K562 (cell line): ENCODE data around the gene DCAF8. TPM values are rescaled to one million over a fixed set of nuclear protein-coding genes. Genes with fewer than 3 reads are reported as not detected.

Source experiments
- ATAC-seq: fragments of 200-7000 bp; cut with Tn5 transposase; 3 replicates; pipeline ENCODE4 v1.9.1; 2020; ENCODE audit warnings: moderate library complexity
- BruUV-seq: library from RNA; stranded (reverse); fragments of 400-500 nt; replicated peaks from 2 replicates; lab custom pipeline; 2021; lab: Mats Ljungman, UMichigan
- CTCF ChIA-PET: fragments of 300-600 bp; formaldehyde crosslinking; extraction: SDS; loops from one replicate; lab custom pipeline; 2021; ENCODE audit warnings: low intra/inter-chr PET ratio; lab: Yijun Ruan, JAX
- POLR2A ChIA-PET: fragments of 300-600, 350-650 bp; sonication (Branson Sonifier 250); formaldehyde crosslinking; extraction: SDS; loops from one replicate; lab custom pipeline; 2021; ENCODE audit warnings: antibody characterized with exemption, inconsistent platforms; lab: Yijun Ruan, JAX
- DNase-seq, 4 experiments: peaks; one replicate each; pipeline versions ENCODE4 v3.0.0 to v3.0.0-alpha.2; 2011 to 2018; ENCODE audit warnings: low spot score in 3 of 4, mixed read lengths in 3 of 4; ENCODE audit errors: extremely low read depth in 1 of 4
- FAIRE-seq: peaks from 2 replicates; lab custom pipeline; 2011; peaks lifted over from hg19 to GRCh38; lab: Jason Lieb, UNC
- H2AFZ ChIP-seq: 2 replicates; pipeline ENCODE4 v1.6.0; 2011; ENCODE audit warnings: low read depth, low read length, control low read depth, inconsistent platforms
- H3K27ac ChIP-seq: fragments of 200-600 bp; 3 replicates; pipeline ENCODE4 v1.8.0; 2011; ENCODE audit warnings: low read depth, mild to moderate bottlenecking, control low read depth, inconsistent platforms, low read length, moderate library complexity, mixed read lengths; ENCODE audit errors: extremely low read depth
- H3K27me3 ChIP-seq, 2 experiments: fragments of 300-600 bp in 1 of 2; 2 replicates in 1 of 2; 3 replicates in 1 of 2; pipeline versions ENCODE4 v1.6.0 to v1.8.0; 2011; ENCODE audit warnings: inconsistent platforms in 2 of 2, low read length in 2 of 2, mild to moderate bottlenecking in 1 of 2, mixed read lengths in 1 of 2, moderate library complexity in 1 of 2; ENCODE audit not compliant: control insufficient read depth in 2 of 2, insufficient read depth in 2 of 2
- H3K36me3 ChIP-seq: fragments of 300-600 bp; 3 replicates; pipeline ENCODE4 v1.8.0; 2011; ENCODE audit warnings: mild to moderate bottlenecking, low read length, inconsistent platforms; ENCODE audit not compliant: control insufficient read depth, insufficient read depth
- H3K4me1 ChIP-seq, 2 experiments: fragments of 200-600 bp in 1 of 2; replicated peaks in 1 of 2; 2 replicates in 1 of 2; 3 replicates in 1 of 2; pipeline versions ENCODE4 v1.5.1 to v1.8.0; 2011; ENCODE audit warnings: inconsistent platforms in 2 of 2, low read length in 2 of 2, mild to moderate bottlenecking in 1 of 2, mixed read lengths in 1 of 2, moderate library complexity in 1 of 2; ENCODE audit not compliant: control insufficient read depth in 2 of 2, insufficient read depth in 2 of 2
- H3K4me2 ChIP-seq: 2 replicates; pipeline ENCODE4 v1.6.1; 2011; ENCODE audit warnings: low read length, control low read depth, inconsistent platforms, mixed read lengths; ENCODE audit not compliant: insufficient read depth
- H3K4me3 ChIP-seq: fragments of 200-600 bp; sonication (generic), shearing (Covaris generic); 2 replicates; pipeline ENCODE4 v1.5.1; 2016; ENCODE audit warnings: control low read depth, inconsistent platforms
- H3K79me2 ChIP-seq: fragments of 200-600 bp; 3 replicates; pipeline ENCODE4 v1.8.0; 2011; ENCODE audit warnings: low read length, inconsistent platforms; ENCODE audit not compliant: control insufficient read depth, insufficient read depth
- H3K9ac ChIP-seq, 2 experiments: 2 replicates each; pipeline versions ENCODE4 v1.6.0 to v1.6.1; 2011; ENCODE audit warnings: low read depth in 2 of 2, low read length in 2 of 2, control low read depth in 1 of 2, inconsistent platforms in 1 of 2, mild to moderate bottlenecking in 1 of 2, mixed read lengths in 1 of 2; ENCODE audit not compliant: insufficient read depth in 1 of 2
- H3K9me1 ChIP-seq: one replicate; pipeline ENCODE4 v1.6.0; 2011; ENCODE audit warnings: inconsistent platforms, mild to moderate bottlenecking, low read length, moderate library complexity; ENCODE audit not compliant: control insufficient read depth, insufficient read depth
- H3K9me3 ChIP-seq: replicated peaks from 2 replicates; pipeline ENCODE4 v1.5.1; 2011; ENCODE audit warnings: low read depth, low read length, inconsistent platforms; ENCODE audit not compliant: control insufficient read depth, insufficient read depth
- H4K20me1 ChIP-seq: replicated peaks from 2 replicates; pipeline ENCODE4 v1.6.1; 2011; ENCODE audit warnings: low read length, inconsistent platforms, mixed read lengths; ENCODE audit not compliant: control insufficient read depth, insufficient read depth
- ARID4B ChIP-seq: sonication (generic); formaldehyde crosslinking; IDR thresholded peaks from 2 replicates; pipeline ENCODE4 v1.8.0; 2022; ENCODE audit warnings: mild to moderate bottlenecking, missing genetic modification reagents
- NR4A1 ChIP-seq, 2 experiments: fragments of 250-450 bp in 1 of 2; fragments of 450-650 bp in 1 of 2; sonication (Bioruptor Pico) in 1 of 2; IDR thresholded peaks; 2 replicates each; pipeline versions ENCODE4 v1.4.0 to v1.6.1; 2016 to 2020; ENCODE audit warnings: mild to moderate bottlenecking in 2 of 2, missing compliant biosample characterization in 1 of 2, missing genetic modification characterization in 1 of 2, moderate library complexity in 1 of 2
- RERE ChIP-seq: sonication (generic); formaldehyde crosslinking; IDR thresholded peaks from 2 replicates; pipeline ENCODE4 v1.8.0; 2023; ENCODE audit warnings: missing genetic modification reagents, mild to moderate bottlenecking, borderline replicate concordance
- SP2 ChIP-seq: IDR thresholded peaks from 2 replicates; pipeline ENCODE4 v1.6.1; 2011; ENCODE audit warnings: mild to moderate bottlenecking, low read depth, low read length, moderate library complexity; ENCODE audit not compliant: poor library complexity, severe bottlenecking; ENCODE audit errors: extremely low read depth
- WGBS: fragments of 100-300 bp; shearing (Covaris generic); methylation state at CpG from one replicate; pipeline ENCODE4 v1.1.6; 2016; ENCODE audit warnings: low coverage, mixed read lengths; ENCODE audit not compliant: insufficient coverage; ENCODE audit errors: missing lambda C conversion rate; 5-methylcytosine and 5-hydroxymethylcytosine counted together
- in situ Hi-C: fragments of 300-500 bp; cut with MboI; formaldehyde crosslinking; loops from 4 replicates; pipeline ENCODE4 v1.15.0; 2018; ENCODE audit warnings: inconsistent platforms, mixed read lengths
- intact Hi-C: fragments of 100-400 bp; cut with micrococcal nuclease; formaldehyde crosslinking; loops from 2 replicates; pipeline ENCODE4 v1.14.2; 2022
- polyA plus RNA-seq, 8 experiments: library from polyadenylated mRNA; depleted of rRNA in 4 of 8; stranded (reverse) in 5 of 8; unstranded in 3 of 8; fragments of >200 nt; fragmentation: Nextera tagmentation in 2 of 8; fragmentation: Illumina TruSeq in 1 of 8; extraction: Ambion mirVana in 2 of 8; extraction: Trizol in 1 of 8; gene quantifications; 2 replicates each; pipeline versions ENCODE4 v1.2.1 to v1.2.3, GENCODE V29; 2011 to 2014; ENCODE audit warnings: inconsistent platforms in 1 of 8, missing spikeins in 1 of 8
- total RNA-seq, 7 experiments: library from RNA; depleted of rRNA in 6 of 7; stranded (reverse); fragments of >200 nt in 6 of 7; fragmentation: Illumina TruSeq in 2 of 7; extraction: Trizol in 2 of 7; gene quantifications; 2 replicates each; pipeline versions ENCODE4 v1.2.1 to v1.2.3, GENCODE V29; 2011 to 2021; ENCODE audit warnings: low replicate concordance in 1 of 7

DCAF8 gene
- total and polyA plus RNA-seq, 9 of the 15 experiments (the other 6 are each of a cell fraction or from before 2014, with no cell fraction given) = 11.6 to 149 (median 81.3) TPM

DNA sequence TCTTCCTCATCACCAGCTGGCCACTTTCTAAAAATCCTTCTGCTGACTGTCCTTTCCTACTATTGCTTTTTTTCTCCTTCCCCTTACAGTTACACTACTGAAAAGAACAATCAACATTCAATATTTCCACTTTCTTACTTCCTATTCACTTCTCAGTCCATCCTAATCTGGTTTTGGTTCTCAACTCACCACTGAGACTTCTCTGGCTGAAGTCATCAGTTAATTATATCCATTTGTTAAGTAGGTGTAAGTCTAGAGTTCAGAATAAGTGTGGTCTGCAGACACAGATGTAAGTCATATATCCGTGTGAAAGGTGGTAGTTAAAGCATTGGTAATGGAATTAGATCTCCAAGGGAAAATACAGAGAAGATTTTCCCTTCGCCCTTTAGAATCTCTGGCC, 35.7 kb downstream of the DCAF8 start:
- ATAC-seq (no peak), DNase-seq (no peak), FAIRE-seq (peak; percentile 40)
- no peaks in the 10 kb centered on the region for H3K79me2 ChIP-seq
- H3K36me3 ChIP-seq = peaks cover 97% of the 10 kb centered on the region
- intact Hi-C loops = no loop called here
- ChIA-PET POLR2A (interaction anchor here (0.9 to 1.6 kb wide), 3 partner anchors 9 to 18 kb away, joined by 3 to 6 read pairs (median 3); no protein-coding TSS in a partner anchor), CTCF (no interaction called here)
- WGBS = 92% methylated on average over 2 of the region's 2 CpGs
- H3K9me3 ChIP-seq = no peaks in the 10 kb centered on the region
- H2AFZ ChIP-seq = no peak overlapping the region
- no TSS peak for BruUV-seq
- no peak overlapping the region for H3K4me3 ChIP-seq
- H4K20me1 ChIP-seq = no peaks in the 10 kb centered on the region
- no peak overlapping the region for H3K4me2 ChIP-seq
- H3K9ac ChIP-seq = no peak overlapping the region
- H3K27me3 ChIP-seq = no peaks in the 10 kb centered on the region
- no peaks in the 10 kb centered on the region for H3K9me1 ChIP-seq
- H3K27ac ChIP-seq = no peak overlapping the region
- in situ Hi-C loops = no loop called here
- no peak for TF ChIP-seq ARID4B (CRISPR knock-in tag)
- TF ChIP-seq NR4A1 (CRISPR knock-in tag; IDR thresholded peaks at IDR 0.05) = no peak
- no peak for TF ChIP-seq NR4A1 (tag; IDR thresholded peaks at IDR 0.05)
- TF ChIP-seq SP2 = no peak
- no peak for TF ChIP-seq RERE (CRISPR knock-in tag)
- H3K4me1 ChIP-seq = no peaks in the 10 kb centered on the region
